ENCODE data around the gene STRN. TPM values are rescaled to one million over a fixed set of nuclear protein-coding genes. Genes with fewer than 3 reads are reported as not detected.
"Not testable (repeated sequence)": the region's sequence is repeated elsewhere in the genome, so short reads cannot be mapped to it uniquely, and the experiment has no call there.

The STRN gene
- total RNA-seq, 2 experiments from 2014 or later: 16.1 to 32.6 TPM

DNA sequence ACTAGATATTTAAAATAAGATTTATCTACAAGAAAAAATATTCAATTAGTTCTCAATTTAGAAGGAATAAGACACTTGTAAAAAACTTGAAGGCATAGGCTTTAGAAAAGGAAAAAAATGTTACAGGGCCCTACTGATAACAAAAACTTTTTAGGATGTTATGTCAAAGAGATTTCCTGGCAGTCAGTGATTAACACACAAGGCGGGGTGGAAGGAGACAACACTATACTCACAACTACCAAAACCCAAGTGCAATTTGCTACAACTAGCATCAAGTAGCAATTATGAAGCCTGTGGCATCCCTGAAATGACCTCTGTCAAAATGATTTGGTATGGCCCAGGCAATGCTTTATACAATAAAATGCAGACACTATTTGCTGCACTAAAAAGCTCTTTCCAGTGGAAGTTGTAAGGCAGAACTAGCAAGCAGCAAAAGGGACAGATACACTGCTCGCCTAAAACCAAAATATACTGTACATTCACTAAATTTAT is 15.3 kb downstream of the STRN start:
- intact Hi-C loops (cut with micrococcal nuclease; ENCODE audit: unreplicated experiment): no loop called here
- Histone ChIP-seq H2AFZ (ENCODE audit: low read length) (no peak overlapping the region), H3K27ac (ENCODE audit: low read depth, low read length, poor library complexity, severe bottlenecking) (no peak overlapping the region), H3K4me1 (ENCODE audit: insufficient read depth, low read length, poor library complexity, severe bottlenecking) (no peaks in the 10 kb centered on the region), H4K20me1 (ENCODE audit: insufficient read depth, low read length) (no peaks in the 10 kb centered on the region; the same call in 1 of the 2 replicates), H3K9me2 (ENCODE audit: insufficient read depth, low read length) (no peaks in the 10 kb centered on the region), H3K36me3 (ENCODE audit: insufficient read depth, low read length) (no peaks in the 10 kb centered on the region), H3K9me3 (ENCODE audit: low read length) (no peaks in the 10 kb centered on the region), H3K79me2 (ENCODE audit: insufficient read depth, low read depth, low read length) (peaks cover 17% of the 10 kb centered on the region; the same call in 1 of the 2 replicates), H3K4me2 (ENCODE audit: low read length) (no peak overlapping the region), H3K4me3 (ENCODE audit: low read depth, low read length, poor library complexity, severe bottlenecking) (no peak overlapping the region)
- TF ChIP-seq, protein P1, sequence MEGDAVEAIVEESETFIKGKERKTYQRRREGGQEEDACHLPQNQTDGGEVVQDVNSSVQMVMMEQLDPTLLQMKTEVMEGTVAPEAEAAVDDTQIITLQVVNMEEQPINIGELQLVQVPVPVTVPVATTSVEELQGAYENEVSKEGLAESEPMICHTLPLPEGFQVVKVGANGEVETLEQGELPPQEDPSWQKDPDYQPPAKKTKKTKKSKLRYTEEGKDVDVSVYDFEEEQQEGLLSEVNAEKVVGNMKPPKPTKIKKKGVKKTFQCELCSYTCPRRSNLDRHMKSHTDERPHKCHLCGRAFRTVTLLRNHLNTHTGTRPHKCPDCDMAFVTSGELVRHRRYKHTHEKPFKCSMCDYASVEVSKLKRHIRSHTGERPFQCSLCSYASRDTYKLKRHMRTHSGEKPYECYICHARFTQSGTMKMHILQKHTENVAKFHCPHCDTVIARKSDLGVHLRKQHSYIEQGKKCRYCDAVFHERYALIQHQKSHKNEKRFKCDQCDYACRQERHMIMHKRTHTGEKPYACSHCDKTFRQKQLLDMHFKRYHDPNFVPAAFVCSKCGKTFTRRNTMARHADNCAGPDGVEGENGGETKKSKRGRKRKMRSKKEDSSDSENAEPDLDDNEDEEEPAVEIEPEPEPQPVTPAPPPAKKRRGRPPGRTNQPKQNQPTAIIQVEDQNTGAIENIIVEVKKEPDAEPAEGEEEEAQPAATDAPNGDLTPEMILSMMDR (conservative IDR thresholded peaks at IDR 0.05; ENCODE audit: low read length): no peak
- no peak for TF ChIP-seq EZH2phosphoT487 (IDR thresholded peaks at IDR 0.05; ENCODE audit: borderline replicate concordance, low read depth, low read length)
- CTCF ChIA-PET (ENCODE audit: unreplicated experiment): no interaction called here
- BruUV-seq (replicated peaks): no TSS peak
- no peak for DNase-seq (ENCODE audit: low spot score)
- POLR2A ChIA-PET: no interaction called here

- intact Hi-C loops (cut with micrococcal nuclease; ENCODE audit: unreplicated experiment): no loop called here
- H3K9me2 ChIP-seq (ENCODE audit: insufficient read depth, low read length): no peaks in the 10 kb centered on the region
- POLR2A ChIA-PET: interaction anchor here (0.6 kb wide), 1 partner anchor 103 kb away, joined by 3 read pairs; no protein-coding TSS in a partner anchor
- H3K4me2 ChIP-seq (ENCODE audit: low read length): no peak overlapping the region
- CTCF ChIA-PET (ENCODE audit: unreplicated experiment): no interaction called here
- no peak overlapping the region for H2AFZ ChIP-seq (ENCODE audit: low read length)
- TF ChIP-seq, protein P1 (conservative IDR thresholded peaks at IDR 0.05; ENCODE audit: low read length): no peak
- no peak for TF ChIP-seq EZH2phosphoT487 (IDR thresholded peaks at IDR 0.05; ENCODE audit: borderline replicate concordance, low read depth, low read length)
- H4K20me1 ChIP-seq (ENCODE audit: insufficient read depth, low read length): no peaks in the 10 kb centered on the region; the same call in 1 of the 2 replicates
- no peak for DNase-seq (ENCODE audit: low spot score)
- no peaks in the 10 kb centered on the region for H3K36me3 ChIP-seq (ENCODE audit: insufficient read depth, low read length)
- peaks cover 13% of the 10 kb centered on the region; the same call in 1 of the 2 replicates for H3K79me2 ChIP-seq (ENCODE audit: insufficient read depth, low read depth, low read length)
- BruUV-seq (replicated peaks): no TSS peak
- H3K27ac ChIP-seq (ENCODE audit: low read depth, low read length, poor library complexity, severe bottlenecking): no peak overlapping the region
- no peaks in the 10 kb centered on the region for H3K9me3 ChIP-seq (ENCODE audit: low read length)
- no peak overlapping the region for H3K4me3 ChIP-seq (ENCODE audit: low read depth, low read length, poor library complexity, severe bottlenecking)
- no peaks in the 10 kb centered on the region for H3K4me1 ChIP-seq (ENCODE audit: insufficient read depth, low read length, poor library complexity, severe bottlenecking)
Observed at GRCh38 chr2:36949845-36950244, 16.5 kb downstream of the STRN start.

DNA sequence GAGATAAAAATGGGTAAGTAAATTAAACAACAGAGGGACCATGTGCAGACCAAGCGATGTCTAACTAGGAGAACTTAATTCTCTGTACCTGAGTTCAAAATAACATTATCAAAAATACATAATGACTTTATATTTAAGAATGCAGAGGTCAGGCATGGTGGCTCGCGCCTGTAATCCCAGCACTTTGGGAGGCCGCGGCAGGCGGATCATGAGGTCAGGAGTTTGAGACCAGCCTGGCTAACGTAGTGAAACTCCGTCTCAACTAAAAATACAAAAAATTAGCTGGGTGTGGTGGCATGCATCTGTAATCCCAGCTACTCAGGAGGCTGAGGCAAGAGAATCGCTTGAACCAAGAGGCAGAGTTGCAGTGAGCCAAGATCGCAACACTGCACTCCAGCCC is 21.1 kb downstream of the STRN start:
- CTCF ChIA-PET (ENCODE audit: unreplicated experiment): interaction anchor here (0.5 kb wide), 1 partner anchor 9 kb away, joined by 3 read pairs; no protein-coding TSS in a partner anchor
- H3K36me3 ChIP-seq (ENCODE audit: insufficient read depth, low read length); H3K9me2 ChIP-seq (ENCODE audit: insufficient read depth, low read length); DNase-seq (ENCODE audit: low spot score); H2AFZ ChIP-seq (ENCODE audit: low read length); BruUV-seq (replicated peaks); H4K20me1 ChIP-seq (ENCODE audit: insufficient read depth, low read length); H3K4me1 ChIP-seq (ENCODE audit: insufficient read depth, low read length, poor library complexity, severe bottlenecking); H3K4me3 ChIP-seq (ENCODE audit: low read depth, low read length, poor library complexity, severe bottlenecking); H3K4me2 ChIP-seq (ENCODE audit: low read length); H3K79me2 ChIP-seq (ENCODE audit: insufficient read depth, low read depth, low read length); intact Hi-C loops (cut with micrococcal nuclease; ENCODE audit: unreplicated experiment); H3K27ac ChIP-seq (ENCODE audit: low read depth, low read length, poor library complexity, severe bottlenecking); H3K9me3 ChIP-seq (ENCODE audit: low read length): not testable (repeated sequence)
- POLR2A ChIA-PET: interaction anchor here (0.6 kb wide), 1 partner anchor 21 kb away, joined by 3 read pairs; no protein-coding TSS in a partner anchor
